LNCAP (cell line): Measurements from ENCODE around the gene XDH.

Experiments
- TF ChIP-seq, protein P1 (sequence below): fragments of 450-650 bp; IDR thresholded peaks from 2 replicates; pipeline ENCODE4 v1.5.1; 2017; ENCODE audit warnings: mild to moderate bottlenecking

The XDH gene

DNA sequence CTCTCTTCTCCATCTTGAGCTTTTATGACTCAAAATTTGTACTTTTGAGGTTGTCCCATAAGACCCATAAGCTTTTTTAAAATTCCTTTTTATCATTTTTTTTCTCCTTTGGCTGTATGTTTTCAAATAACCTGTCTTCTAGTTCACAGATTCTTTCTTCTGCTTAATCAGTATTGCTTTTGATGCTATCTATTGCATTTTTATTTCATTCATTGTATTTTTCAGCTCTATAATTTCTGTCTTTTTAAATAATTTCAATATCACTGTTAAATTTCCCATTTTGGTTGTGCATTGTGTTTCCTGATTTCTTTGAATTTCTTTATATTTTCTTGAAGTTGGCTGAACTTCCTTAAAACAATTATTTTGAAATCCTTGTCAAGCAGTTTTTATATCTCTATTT lies 4.8 kb upstream of the XDH start:
- TF ChIP-seq, protein P1, sequence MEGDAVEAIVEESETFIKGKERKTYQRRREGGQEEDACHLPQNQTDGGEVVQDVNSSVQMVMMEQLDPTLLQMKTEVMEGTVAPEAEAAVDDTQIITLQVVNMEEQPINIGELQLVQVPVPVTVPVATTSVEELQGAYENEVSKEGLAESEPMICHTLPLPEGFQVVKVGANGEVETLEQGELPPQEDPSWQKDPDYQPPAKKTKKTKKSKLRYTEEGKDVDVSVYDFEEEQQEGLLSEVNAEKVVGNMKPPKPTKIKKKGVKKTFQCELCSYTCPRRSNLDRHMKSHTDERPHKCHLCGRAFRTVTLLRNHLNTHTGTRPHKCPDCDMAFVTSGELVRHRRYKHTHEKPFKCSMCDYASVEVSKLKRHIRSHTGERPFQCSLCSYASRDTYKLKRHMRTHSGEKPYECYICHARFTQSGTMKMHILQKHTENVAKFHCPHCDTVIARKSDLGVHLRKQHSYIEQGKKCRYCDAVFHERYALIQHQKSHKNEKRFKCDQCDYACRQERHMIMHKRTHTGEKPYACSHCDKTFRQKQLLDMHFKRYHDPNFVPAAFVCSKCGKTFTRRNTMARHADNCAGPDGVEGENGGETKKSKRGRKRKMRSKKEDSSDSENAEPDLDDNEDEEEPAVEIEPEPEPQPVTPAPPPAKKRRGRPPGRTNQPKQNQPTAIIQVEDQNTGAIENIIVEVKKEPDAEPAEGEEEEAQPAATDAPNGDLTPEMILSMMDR, result no peak

DNA sequence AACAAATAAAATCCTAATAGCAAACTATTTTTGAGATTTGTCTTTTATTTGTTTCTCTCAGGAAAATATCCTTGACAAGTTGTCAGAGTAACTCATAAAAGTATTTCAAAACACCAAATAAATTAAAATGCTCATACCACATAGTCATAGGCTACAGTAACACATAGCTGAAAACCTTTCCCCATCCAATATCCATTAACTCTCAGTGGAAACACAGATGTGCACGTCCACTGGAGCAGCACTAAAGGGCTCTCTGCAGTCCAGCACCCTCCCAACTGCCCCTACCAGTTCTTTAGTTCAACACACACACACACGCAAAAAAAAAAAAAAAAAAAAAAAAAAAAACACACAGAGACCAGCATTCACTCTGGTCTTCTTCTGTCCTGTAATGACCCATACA lies 879 bp upstream of the XDH start:
- TF ChIP-seq, protein P1, result no peak

DNA sequence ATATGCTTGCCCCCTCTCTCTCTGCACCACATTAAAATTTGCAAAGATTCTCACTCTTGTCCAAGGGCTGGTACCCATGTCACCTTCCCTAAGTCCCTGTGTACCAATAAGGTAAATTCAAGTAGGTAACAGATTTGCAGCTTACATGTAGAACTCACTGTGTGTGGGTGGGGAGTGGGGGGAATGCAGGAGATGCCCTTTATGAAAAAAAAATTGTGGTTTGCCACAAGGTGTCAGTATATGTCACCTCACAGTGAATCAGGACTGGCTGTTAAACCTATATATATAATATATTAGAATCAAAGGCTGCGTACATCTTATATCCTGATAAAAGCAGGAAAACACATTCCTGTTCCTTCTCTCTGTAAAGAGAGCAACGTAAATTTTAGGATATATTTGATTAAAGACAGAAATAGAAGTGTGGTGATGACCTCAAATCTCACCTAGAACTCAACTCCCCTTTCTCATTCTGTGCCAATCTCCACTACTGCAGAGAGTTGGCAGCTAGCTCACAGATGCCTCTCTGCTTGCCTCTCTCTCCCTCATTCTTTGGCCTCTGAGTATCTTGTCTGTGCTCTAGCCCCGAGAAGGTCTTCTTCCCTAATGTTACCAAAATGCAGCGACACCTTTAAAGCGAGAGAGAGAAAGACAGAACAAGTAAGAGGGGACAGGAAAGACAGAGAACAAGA lies 536 bp downstream of the XDH start:
- TF ChIP-seq, protein P1, result peak; percentile 44; the same call in 1 of the 2 replicates

DNA sequence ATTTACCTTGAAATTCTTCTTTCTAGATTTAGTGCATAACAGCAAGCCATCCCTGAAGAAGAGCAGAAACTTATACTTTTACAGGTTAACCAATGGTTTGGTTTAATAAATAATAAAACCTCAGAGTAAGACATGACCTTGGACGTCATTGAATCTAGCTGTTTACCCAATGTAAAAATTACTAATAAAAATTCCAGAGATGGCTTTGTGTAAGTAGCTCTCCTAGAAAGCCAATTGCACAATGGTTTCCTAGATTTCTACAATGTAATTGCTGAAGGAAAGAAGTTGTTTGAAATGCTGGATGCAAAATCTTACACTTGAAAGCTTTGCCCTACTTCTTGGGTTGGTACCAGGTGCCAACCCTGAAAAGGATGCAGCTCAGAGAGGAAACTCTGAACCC lies 1.5 kb downstream of the XDH start:
- TF ChIP-seq, protein P1, result no peak

DNA sequence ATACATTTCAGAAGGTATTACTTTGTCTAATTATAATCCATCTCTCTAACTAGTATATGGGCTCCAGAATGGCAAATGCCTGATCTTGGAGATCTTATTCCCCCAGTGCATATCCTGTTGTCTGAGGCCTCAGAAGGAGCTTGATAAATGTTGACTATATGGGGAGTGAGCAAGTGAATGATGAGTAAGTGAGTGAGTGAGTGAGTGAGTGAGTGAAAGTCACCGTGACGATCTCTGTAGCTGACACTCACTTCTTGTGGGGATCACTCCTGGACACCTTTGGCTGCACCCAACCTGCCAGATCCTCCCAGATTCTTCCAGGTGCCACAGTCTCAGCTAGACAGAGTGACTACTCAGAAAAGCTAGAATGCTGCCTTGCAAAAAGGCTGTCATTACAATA lies 2.8 kb downstream of the XDH start:
- TF ChIP-seq, protein P1, result no peak

DNA sequence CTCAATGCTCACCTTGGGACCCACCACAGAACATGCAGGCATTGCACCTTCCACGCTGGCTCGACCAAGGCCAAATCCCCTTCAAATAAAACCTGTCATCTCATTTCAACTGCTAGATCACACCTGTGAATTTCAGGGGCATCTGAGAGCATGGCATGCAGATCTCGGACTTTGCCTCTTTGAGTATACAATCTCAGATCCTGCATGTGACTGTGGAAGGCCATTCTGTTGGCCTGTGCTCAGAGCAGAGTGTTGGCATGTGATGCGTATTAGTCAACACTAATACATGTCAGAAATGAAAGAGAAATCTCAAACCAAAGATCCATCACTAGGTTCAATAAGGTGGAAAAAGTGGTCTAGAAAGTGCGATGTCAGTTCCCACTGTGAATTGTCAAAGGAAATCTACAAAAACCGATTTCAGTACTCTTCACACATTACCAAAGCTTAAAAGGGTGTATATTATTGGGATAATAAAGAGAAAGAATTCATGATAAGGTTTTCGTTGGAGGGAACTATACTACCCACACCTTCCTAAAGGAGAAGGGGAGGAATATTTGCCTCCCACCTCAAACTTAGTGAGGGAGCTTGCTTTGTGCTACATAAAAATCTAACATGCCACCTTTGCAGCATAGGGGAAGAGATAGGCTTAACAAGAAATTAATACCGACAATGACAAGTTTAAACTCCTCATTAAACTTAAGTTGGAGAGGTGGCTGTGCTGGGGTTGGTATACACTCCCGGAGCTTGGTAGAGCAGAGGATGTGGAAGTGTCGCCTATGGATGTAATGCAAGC lies 7.8 kb downstream of the XDH start:
- TF ChIP-seq, protein P1, result no peak

DNA sequence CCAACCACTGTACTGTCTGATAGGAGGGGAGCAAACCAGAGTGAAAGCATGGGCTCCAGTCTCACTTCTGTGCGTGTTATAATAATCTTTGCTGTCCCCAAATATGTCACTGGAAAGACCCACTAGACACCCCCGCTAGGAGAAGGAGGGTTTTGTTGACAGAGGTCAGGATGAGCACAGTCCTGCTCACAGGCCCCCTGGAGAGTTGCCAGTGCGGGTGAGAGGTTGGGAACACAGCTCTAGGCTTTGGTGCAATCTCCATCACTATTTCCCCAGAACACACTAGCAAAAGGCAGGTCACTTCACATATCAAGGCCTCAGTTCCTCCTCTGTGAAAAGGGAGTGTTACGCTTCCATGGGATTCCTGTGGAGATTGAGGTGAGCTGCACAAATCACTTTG lies 9.7 kb downstream of the XDH start:
- TF ChIP-seq, protein P1, result no peak
